Ovary (tissue), 9 donors: ENCODE measurements around the gene VDAC2. TPM values are rescaled to one million over a fixed set of nuclear protein-coding genes. Genes with fewer than 3 reads are reported as not detected.
"Not testable (repeated sequence)": the region's sequence is repeated elsewhere in the genome, so short reads cannot be mapped to it uniquely, and the experiment has no call there.

Source experiments
- DNase-seq, 5 donors: peaks; one replicate each; pipeline ENCODE4 v3.0.0-alpha.2; 2019 to 2020
- H3K27ac ChIP-seq, 2 donors: fragments of 200-600 bp; one replicate each; pipeline versions ENCODE4 v1.5.1 to v1.8.0; 2019 to 2022
- H3K27me3 ChIP-seq: fragments of 200-600 bp; one replicate; pipeline ENCODE4 v1.8.0; 2022
- H3K36me3 ChIP-seq: fragments of 200-600 bp; sonication (generic); one replicate; pipeline ENCODE4 v1.5.1; 2019
- H3K4me1 ChIP-seq: one replicate; pipeline ENCODE4 v1.8.1; 2013; ENCODE audit warnings: mild to moderate bottlenecking, moderate library complexity; ENCODE audit not compliant: insufficient read depth
- H3K4me3 ChIP-seq: fragments of 200-600 bp; sonication (generic); one replicate; pipeline ENCODE4 v1.5.1; 2017
- H3K9me3 ChIP-seq, 2 donors: fragments of 200-600 bp in 1 of 2; sonication (generic) in 1 of 2; one replicate each; pipeline versions ENCODE4 v1.5.1 to v1.8.1; 2013 to 2019; ENCODE audit warnings: mild to moderate bottlenecking in 1 of 2, moderate library complexity in 1 of 2
- EP300 ChIP-seq: sonication (generic); formaldehyde crosslinking; IDR thresholded peaks from one replicate; pipeline ENCODE4 v1.6.1; 2017; ENCODE audit warnings: antibody characterized with exemption
- POLR2A ChIP-seq: fragments of 450-650 bp; IDR thresholded peaks from one replicate; pipeline ENCODE4 v1.6.1; 2017; ENCODE audit warnings: antibody characterized with exemption, mild to moderate bottlenecking, moderate library complexity
- WGBS, 3 donors: extraction: QIAGEN DNeasy Blood & Tissue Kit in 1 of 3; methylation state at CpG; one replicate each; pipeline versions ENCODE4 v1.1.5 to v1.1.7; 2013 to 2017; 5-methylcytosine and 5-hydroxymethylcytosine counted together
- intact Hi-C, 4 donors: fragments of 100-400 bp; cut with DNase I; formaldehyde crosslinking; loops; one replicate each; pipeline versions ENCODE4 v1.11.0 to v1.15.1; 2022 to 2023
- polyA plus RNA-seq, 2 donors: library from polyadenylated mRNA; stranded (reverse); fragments of 200-250 nt in 1 of 2; fragments of 350-450 nt in 1 of 2; fragmentation: Illumina TruSeq in 1 of 2; extraction: RNeasy Lipid Tissue Mini Kit (QIAGEN cat#74804) in 1 of 2; gene quantifications; one replicate each; pipeline ENCODE4 v1.2.3, GENCODE V29; 2013 to 2014
- total RNA-seq, 7 donors: library from RNA; depleted of rRNA in 2 of 7; stranded (reverse); fragments of >200 nt in 2 of 7; fragmentation: NEBNext Ultra II Directional in 3 of 7; extraction: Animal tissue kit (Norgen Biotek cat#: 25700) in 3 of 7; gene quantifications; one replicate each; pipeline versions ENCODE4 v1.1.0 to v1.2.4, GENCODE V29; 2016 to 2023
- TF ChIP-seq, protein P1 (sequence below), 3 donors: fragments of 450-650 bp in 2 of 3; fragments of 200-600 bp in 1 of 3; IDR thresholded peaks; one replicate each; pipeline versions ENCODE4 v1.5.1 to v1.8.0; 2016 to 2022; ENCODE audit warnings: antibody characterized with exemption in 3 of 3, mild to moderate bottlenecking in 1 of 3
- donor health status: DM: no; HTN: no; CAD: no; lungs with moderate emphysema.
- donor health status: DM: no; HTN: no; CAD: no.
- donor health status: Bipolar disorder and iron deficiency.
- donor health status: DM: yes; HTN: yes; CAD: no.
- donor health status: DM: no; HTN: no; CAD: no.
- donor health status: DM: yes; HTN: yes; CAD: no.

VDAC2 gene
- total and polyA plus RNA-seq, 9 donors = 106 to 252 (median 141) TPM

DNA sequence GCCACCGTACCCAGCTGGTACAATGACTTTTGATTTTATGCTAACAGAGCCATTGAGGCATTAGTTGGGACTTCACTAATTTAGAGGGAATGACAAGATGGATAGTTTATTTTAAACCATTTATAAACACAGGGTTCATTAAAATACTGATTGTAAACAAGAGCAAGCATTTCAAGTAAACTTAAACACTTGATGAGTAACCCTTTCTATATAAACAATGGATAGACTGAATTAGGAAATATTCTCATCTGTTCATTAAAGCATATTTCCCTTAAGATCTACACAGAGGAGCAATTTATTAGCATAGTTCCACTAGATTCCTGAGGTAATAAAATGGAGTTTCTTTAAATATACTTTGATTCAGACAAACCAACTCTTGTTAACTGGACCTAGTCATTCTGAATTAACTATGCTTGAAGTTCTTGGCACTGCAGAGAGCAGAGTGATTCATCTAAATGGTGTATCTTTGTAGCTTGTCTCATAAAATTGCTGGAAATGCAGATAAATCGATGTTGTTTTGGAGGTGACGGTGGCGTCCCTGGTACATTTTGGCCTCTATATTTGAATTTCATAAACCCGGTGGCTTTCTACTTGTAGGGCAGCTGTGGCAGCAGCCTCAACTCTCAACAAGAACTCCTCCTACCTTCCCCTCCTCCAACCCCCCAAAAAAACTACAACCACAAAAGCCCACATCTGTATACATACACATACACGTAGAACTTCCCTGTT lies 15.4 kb upstream of the VDAC2 start:
- intact Hi-C loops = loop anchor here in 1 of 4 donors (10.0 kb wide), 1 partner anchor 90 kb away; a partner anchor contains a TSS
- no peak for TF ChIP-seq EP300
- TF ChIP-seq, protein P1, sequence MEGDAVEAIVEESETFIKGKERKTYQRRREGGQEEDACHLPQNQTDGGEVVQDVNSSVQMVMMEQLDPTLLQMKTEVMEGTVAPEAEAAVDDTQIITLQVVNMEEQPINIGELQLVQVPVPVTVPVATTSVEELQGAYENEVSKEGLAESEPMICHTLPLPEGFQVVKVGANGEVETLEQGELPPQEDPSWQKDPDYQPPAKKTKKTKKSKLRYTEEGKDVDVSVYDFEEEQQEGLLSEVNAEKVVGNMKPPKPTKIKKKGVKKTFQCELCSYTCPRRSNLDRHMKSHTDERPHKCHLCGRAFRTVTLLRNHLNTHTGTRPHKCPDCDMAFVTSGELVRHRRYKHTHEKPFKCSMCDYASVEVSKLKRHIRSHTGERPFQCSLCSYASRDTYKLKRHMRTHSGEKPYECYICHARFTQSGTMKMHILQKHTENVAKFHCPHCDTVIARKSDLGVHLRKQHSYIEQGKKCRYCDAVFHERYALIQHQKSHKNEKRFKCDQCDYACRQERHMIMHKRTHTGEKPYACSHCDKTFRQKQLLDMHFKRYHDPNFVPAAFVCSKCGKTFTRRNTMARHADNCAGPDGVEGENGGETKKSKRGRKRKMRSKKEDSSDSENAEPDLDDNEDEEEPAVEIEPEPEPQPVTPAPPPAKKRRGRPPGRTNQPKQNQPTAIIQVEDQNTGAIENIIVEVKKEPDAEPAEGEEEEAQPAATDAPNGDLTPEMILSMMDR (IDR thresholded peaks at IDR 0.05) = no peak
- TF ChIP-seq POLR2A = no peak
- Histone ChIP-seq H3K9me3 (no peaks in the 10 kb centered on the region), H3K4me1 (peaks cover 2% of the 10 kb centered on the region), H3K27me3 (no peaks in the 10 kb centered on the region), H3K36me3 (no peaks in the 10 kb centered on the region), H3K4me3 (no peak overlapping the region), H3K27ac (no peak overlapping the region)
- WGBS, 3 donors = 89 to 95% (median 90%) methylated on average over 6 of the region's 6 CpGs
- no peak for DNase-seq

DNA sequence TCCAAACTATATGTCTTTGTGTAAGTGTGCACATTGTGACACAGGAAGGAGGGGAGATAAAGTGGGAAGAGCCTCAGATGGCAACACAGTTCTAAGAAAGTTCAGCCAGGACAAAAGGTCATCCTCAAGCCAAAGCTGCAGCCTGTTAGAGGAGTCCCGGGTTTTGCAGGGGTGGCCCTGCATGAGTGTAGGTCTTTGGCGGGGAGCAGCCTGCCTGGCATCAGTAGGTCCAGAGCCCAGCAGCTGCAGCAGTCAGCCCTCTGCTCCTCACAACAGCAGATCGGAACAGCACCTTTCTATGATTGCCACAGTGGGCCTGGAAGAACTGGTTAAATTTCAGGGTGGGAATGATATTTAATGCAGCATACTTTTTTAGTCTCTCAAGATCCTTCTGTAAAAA lies 13.5 kb upstream of the VDAC2 start:
- 82 to 88% (median 85%) methylated on average over 3 of the region's 3 CpGs for WGBS, 3 donors
- no peaks in the 10 kb centered on the region for H3K9me3 ChIP-seq
- H3K4me3 ChIP-seq = no peak overlapping the region
- H3K27me3 ChIP-seq = no peaks in the 10 kb centered on the region
- intact Hi-C loops = loop anchor here in 1 of 4 donors (10.0 kb wide), 1 partner anchor 92 kb away; a partner anchor contains a TSS
- DNase-seq = no peak
- no peak overlapping the region for H3K27ac ChIP-seq
- H3K36me3 ChIP-seq = no peaks in the 10 kb centered on the region
- H3K4me1 ChIP-seq = peaks cover 2% of the 10 kb centered on the region
- no peak for TF ChIP-seq EP300
- TF ChIP-seq, protein P1 (IDR thresholded peaks at IDR 0.05) = no peak
- no peak for TF ChIP-seq POLR2A

DNA sequence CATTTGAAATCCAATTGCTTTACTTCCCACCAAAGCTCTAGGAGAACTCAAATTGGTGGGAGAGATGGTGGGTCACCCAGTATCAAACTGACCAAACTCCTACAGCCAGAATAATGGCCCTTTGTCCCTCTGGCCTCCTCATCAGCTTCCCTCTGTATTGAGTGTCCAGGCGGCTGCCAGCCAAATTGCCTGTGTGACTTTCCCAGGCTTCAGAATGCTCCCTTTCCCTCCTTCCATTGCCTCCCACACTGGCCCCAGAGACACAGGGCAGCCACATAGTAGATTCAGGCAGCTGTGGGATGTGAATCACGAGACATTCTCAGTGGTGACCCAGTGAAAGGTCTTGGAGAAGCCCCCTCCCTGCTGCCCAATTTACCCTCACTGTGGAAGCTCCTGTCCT lies 12.7 kb upstream of the VDAC2 start:
- Histone ChIP-seq H3K27me3 (no peaks in the 10 kb centered on the region), H3K4me1 (peaks cover 4% of the 10 kb centered on the region), H3K36me3 (no peaks in the 10 kb centered on the region), H3K27ac (no peak overlapping the region), H3K4me3 (no peak overlapping the region), H3K9me3 (no peaks in the 10 kb centered on the region)
- intact Hi-C loops = loop anchor here in 1 of 4 donors (10.0 kb wide), 1 partner anchor 93 kb away; a partner anchor contains a TSS
- DNase-seq = no peak
- WGBS, 3 donors = 91 to 100% (median 97%) methylated on average over 2 of the region's 2 CpGs
- TF ChIP-seq POLR2A = no peak
- no peak for TF ChIP-seq EP300
- TF ChIP-seq, protein P1 (IDR thresholded peaks at IDR 0.05) = no peak

DNA sequence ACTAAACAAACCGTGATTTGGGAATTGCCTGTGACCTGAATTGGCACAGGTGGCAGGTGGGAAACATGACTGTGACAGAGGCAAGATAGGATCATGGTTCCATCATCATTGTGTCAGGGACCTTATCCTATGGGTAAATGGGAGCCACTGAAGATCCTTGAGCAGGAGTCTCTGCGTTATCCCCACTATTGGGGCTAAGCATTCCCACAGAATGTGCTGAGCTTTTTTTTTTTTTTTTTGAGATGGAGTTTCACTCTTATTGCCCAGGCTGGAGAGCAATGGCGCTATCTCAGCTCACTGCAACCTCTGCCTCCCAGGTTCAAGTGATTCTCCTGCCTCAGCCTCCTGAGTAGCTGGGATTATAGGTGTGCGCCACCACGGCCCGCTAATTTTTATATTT lies 10.6 kb upstream of the VDAC2 start:
- H3K9me3 ChIP-seq, H3K36me3 ChIP-seq, H3K27me3 ChIP-seq, DNase-seq, H3K4me3 ChIP-seq, H3K27ac ChIP-seq, H3K4me1 ChIP-seq: not testable (repeated sequence)
- whole genome bisulfite sequencing, 3 donors = 76 to 93% (median 93%) methylated on average over 6 of the region's 6 CpGs
- intact Hi-C loops = loop anchor here in 1 of 4 donors (10.0 kb wide), 1 partner anchor 95 kb away; a partner anchor contains a TSS

DNA sequence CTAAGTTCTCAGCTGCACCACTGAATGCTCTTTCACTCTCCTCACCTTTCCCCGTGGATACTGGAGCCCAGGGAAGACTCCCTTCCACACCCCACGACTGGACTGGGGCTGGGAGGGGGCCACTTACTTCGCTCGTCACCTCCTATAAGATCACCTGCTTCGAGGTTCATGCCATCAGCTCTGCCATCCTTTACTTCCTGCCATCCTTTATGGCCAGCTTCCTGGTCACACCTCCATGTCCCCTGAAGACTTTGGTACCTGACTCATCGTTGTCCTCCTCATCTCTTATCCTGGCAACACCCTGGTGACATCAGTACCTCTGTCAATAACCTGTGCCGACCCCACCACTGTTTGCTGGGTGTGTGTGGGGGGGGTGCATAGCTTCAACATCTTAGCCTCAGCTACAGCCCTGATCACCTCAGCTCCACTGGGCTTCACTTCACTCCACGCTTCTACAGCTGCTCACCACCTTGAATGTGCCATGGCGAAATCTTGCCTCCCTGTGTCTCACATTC lies 8.7 kb upstream of the VDAC2 start:
- Histone ChIP-seq H3K36me3 (no peaks in the 10 kb centered on the region), H3K4me3 (no peak overlapping the region), H3K4me1 (peaks cover 2% of the 10 kb centered on the region), H3K27me3 (no peaks in the 10 kb centered on the region), H3K27ac (no peak overlapping the region), H3K9me3 (no peaks in the 10 kb centered on the region)
- intact Hi-C loops = no loop called here
- TF ChIP-seq, protein P1 (IDR thresholded peaks at IDR 0.05) = no peak
- TF ChIP-seq EP300 (no peak), POLR2A (no peak)
- no peak for DNase-seq
- 86 to 88% (median 87%) methylated on average over 9 of the region's 9 CpGs for WGBS, 3 donors
